HG03558 (cell line): ENCODE measurements around the gene ZFYVE28.

Experiments used
- ATAC-seq: cut with Tn5 transposase; IDR thresholded peaks from one replicate; pipeline ENCODE4 v1.9.1; 2021; ENCODE audit warnings: moderate number of reproducible peaks; ENCODE audit not compliant: unreplicated experiment; ENCODE audit errors: extremely low read depth

Gene ZFYVE28

GRCh38 chr4:2335729-2336101 is 82.7 kb downstream of the ZFYVE28 start:
- ATAC-seq: no peak

DNA sequence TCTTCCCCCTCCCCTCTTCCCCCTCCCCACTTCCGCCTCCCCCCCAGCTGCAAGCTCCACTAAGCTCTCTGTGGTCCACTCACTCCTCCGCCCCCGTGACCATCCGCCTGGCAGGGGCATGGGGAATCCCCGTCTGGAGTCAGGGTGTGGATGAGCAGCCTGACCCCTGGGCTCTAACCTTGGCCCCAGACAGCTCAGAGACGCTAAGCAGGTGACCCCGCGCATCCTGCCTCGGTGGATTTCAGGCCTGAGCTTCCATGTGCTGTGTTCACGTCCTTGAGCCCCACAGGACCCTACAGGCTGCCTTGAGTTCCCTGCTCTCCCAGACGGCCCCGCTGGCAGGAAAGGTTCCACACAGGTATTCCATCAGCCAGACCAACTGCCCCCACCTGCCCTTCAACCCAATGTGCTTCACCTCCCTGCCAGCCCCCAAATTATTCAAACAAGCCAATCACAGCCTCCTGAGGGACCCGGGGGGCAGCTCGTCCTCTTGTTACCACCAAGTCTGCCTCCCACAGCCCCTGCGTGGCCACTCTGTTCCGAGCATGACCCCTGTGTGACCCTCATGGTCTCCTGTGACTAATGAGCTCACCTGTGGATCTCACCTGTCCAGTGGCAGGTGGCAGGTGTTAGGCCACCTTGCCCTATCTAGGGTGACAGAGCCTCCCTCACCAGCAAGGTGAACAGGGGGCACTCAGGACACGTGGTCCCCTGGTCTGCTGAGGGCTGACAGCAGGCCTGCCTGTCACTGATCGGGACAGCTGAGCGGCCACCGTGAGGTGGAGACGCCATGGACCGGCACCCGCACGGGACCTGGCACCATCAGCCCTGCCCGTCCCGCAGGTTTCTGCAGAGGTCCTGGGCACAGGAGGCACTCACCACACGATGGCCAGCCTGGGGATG is 83.4 kb downstream of the ZFYVE28 start:
- ATAC-seq: no peak

- ATAC-seq: no peak
These were observed 84.4 kb downstream of the ZFYVE28 start for GRCh38 chr4:2333916-2334644.

DNA sequence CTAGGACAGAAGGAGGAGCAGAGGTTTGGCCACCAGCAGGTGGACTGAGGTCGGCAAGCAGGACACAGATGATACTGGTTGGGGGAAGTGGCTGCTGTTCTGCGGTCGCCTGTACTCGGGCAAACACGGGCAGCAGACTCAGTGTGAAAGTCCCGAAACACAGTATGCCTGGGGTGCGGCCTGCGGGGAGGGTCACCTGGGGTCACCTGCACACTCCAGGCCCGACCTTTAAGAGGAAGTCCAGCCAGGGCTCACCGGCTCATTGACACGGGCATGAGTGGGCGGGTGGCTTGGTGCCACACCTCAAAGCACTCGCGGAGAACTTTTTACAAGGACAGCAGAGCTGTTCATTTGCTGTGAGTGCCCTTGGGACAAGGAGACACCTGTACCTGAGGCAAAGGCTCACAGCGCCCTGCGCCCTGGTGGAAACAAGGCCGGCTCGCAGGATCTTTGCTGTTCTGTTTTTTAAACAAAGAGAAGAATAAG is 85.0 kb downstream of the ZFYVE28 start:
- ATAC-seq: no peak

GRCh38 chr4:2332976-2333319 is 85.5 kb downstream of the ZFYVE28 start:
- ATAC-seq: no peak

DNA sequence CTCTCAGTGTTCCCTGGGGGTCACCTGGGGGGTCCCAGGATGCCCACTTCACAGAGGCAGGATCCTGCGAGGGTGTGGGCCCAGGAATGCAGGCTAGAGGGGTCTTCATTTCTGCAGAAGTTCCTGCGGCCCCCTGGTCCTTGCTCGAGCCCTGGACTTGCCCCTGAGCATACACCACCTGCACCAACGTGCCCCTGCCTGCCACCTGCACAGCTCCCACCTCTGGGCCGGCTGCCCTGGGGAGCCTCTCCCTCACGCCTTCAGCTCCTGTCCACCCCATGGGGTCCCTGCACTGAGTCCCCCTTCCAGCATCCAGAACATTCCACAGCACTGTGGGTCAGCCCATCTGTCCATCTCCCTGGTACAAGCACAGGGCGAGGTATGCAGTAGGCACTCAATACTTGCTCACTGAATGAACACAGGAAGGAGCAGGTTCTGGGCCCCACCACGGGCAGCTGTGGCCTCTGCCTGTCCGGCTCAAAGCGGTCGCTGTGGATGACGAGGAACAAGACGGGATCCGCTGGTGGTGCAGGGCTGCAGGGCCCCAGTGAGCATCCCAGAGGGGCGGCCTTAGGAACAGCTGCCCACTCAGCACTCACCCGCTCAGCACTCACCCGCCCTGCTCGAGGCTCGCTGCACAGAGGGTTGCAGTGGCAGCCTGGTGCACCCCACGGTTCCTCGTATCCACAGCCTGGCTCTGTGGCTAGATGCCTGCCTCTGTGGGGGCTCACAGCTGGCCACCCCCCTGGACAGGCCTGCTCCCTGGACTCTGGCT is 86.1 kb downstream of the ZFYVE28 start:
- ATAC-seq: no peak

DNA sequence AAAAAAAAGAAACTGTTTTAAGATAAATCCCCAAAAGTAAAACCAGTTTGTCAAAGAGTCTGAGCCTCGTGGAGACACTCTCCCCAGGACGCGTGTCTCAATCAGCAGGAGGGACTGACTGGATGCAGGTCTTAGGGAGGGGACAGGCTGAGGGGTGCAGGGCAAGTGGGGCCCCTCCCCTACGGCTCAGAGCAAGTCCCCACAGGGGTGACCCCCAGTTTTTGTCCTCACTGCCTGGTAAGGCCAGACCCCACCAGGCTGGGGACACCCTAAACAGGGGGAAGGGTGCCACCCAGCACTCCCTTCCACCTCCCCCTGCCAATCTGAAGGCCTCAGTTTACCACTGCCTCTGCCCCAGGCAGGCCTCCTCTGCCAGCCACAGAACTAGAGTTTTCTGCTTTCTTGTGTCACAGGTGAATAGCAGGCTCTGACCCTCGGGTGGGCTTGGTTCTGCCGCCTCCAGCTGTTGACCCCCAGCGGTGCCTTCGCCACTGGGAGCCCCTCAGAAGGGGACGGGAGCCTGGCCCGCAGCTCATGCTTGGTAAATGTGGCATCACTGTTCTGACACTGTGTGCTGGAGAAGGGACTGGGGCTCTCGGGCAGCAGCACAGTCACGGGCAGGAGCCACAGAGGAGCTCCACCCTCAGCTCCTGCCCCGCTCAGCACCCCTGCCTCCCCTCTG is 86.8 kb downstream of the ZFYVE28 start:
- ATAC-seq: no peak

GRCh38 chr4:2331043-2331420 is 87.4 kb downstream of the ZFYVE28 start:
- ATAC-seq: no peak

DNA sequence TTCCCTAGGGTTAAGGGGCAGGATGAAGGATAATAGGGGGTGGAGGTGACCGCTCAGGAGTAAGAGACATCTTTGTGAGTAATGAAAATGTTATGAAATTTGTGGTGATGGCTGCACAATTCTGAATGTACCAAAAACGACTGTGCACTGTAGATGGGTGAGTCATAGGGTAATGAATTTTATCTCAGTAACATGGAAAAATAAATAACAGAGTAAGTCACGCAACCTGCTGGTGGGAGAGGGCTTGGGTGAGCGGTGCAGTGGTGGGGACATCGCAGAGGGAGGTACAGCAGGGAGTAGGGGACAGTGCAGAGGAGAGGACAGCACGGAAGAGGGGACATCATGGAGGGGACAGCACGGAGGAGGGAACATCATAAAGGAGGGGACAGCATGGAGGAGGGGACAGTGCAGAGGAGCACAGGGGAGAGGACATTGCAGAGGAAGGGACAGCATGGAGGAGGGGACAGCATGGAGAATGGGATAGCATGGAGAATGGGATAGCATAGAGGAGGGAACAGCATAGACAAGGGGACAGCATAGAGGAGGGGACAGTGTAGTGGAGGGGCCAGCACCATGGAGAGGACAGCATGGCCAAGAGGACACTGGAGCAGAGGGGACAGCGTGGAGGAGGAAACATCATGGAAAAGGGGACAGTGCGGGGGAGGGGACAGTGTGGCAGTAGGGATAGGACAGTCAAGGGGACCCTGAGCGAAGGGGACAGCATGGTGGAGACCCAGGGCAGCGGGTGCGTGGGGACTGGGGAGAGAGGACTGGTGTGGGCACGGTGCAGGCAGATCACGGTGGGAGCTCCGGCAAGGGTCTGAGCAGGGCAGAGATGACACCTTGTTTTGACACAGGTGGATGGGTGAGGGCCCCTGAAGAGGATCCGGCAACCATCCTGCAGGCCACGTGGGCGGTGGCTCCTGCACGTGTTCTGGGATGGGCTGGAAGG is 88.1 kb downstream of the ZFYVE28 start:
- no peak for ATAC-seq

- ATAC-seq: no peak
These were observed 90.9 kb downstream of the ZFYVE28 start for GRCh38 chr4:2327579-2327978.

DNA sequence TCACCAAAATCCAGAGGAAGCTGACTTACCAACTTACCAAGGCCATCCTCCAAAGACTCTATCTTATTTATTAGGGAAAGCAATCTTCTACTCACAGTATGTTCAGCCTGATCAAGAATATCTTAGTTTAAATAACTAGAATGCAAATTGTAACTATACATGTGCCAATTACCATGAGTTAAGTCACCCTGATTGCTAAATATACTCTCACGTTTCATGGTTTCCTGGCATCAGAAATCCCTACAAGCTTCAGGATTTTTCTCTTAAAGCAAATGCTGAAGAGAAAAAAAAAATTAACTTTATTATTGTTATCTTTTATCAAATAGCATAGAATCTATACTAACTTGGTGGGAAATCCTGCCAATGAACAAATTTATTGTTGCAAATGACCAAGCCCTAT is 93.6 kb downstream of the ZFYVE28 start:
- ATAC-seq: no peak

GRCh38 chr4:2322841-2323240 is 95.6 kb downstream of the ZFYVE28 start:
- ATAC-seq: no peak

DNA sequence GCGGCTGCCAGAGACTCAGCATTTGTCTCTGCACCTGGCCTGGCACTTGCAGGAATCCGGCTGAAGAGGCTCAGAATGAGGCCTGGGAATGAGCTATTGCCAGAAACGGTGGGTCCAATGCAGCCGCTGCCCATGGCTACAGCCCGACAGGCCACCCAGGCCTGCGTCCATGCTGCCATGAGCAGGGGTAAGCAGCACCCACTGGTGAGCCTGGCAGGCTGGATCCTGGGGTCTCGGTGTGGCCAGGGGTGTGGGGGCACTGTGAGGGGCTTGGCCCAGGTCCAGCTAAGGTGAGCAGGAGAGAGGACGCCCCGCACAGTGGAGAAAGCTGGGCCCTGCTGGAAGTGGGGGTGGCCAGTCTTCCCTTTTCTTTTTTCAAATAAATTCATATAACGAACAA is 96.2 kb downstream of the ZFYVE28 start:
- no peak for ATAC-seq

DNA sequence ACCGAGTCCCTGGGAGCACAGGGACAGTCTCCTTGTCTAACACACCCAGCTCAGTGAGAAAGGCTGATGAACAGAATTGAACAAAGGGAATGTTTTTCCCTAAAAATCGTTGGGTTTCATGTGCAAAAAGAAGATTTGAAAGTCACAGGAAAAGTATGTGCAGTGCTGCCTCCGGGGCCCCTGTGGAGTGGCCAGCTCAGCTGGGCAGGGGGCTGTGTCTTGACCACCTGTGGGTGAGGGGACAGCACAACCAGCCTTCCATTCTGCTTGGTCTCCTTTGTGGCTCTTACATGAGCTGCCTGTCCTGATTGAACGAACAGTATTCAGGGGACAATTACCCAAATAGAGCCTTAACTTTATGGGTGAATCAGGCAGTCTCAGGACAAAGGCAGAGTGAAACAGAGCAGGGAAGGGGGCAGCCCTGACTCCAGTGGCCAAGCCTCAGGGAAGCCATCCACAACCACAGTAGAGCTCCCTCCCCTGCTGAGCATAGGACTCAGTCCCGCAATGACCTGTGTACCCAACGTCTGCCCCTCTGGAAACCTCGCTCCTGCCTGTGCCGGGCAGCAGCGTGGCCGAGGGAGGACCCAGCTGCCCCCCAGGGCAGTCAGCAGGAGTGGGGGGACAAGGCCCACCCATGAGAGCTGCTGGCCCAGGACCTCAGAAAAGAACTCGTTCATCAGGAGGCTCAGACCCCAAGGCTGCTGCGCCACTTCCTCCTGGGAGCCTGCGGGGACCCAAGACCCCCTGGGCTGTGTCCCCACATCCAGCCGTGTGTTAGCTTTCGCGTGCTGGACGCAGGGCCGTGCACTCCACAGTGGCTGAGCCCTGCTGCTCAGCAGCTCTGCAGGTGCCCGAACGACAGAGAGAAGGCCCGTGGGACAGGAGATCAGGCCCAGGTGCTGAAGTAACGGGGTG is 96.9 kb downstream of the ZFYVE28 start:
- ATAC-seq: no peak

- ATAC-seq: no peak
These were observed 97.7 kb downstream of the ZFYVE28 start for GRCh38 chr4:2320746-2321145.

GRCh38 chr4:2320152-2320551 is 98.3 kb downstream of the ZFYVE28 start:
- ATAC-seq: no peak

- ATAC-seq: no peak
These were observed 99.6 kb downstream of the ZFYVE28 start for GRCh38 chr4:2318885-2319284.

GRCh38 chr4:2318476-2318875 is 100.0 kb downstream of the ZFYVE28 start:
- no peak for ATAC-seq
